ENCODE data around the gene COPS9.

Gene COPS9

DNA sequence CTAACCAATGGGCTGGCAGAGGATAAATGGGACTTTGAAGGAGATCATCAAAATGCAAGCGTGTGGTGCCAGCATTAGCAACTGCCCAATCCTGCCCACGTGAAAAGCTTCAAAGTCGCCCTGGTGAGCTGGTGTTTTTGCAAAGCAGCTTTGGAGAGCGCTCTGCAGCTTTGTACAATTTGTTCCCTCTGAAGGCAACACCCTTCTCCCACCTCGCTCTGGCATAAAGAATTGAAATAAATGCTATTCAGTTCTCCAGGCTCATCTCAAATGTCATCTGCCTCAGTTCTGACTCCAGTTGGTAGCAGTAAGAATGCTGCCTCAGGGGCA is 3.5 kb downstream of the COPS9 start:
- DNase-seq: no peak

DNA sequence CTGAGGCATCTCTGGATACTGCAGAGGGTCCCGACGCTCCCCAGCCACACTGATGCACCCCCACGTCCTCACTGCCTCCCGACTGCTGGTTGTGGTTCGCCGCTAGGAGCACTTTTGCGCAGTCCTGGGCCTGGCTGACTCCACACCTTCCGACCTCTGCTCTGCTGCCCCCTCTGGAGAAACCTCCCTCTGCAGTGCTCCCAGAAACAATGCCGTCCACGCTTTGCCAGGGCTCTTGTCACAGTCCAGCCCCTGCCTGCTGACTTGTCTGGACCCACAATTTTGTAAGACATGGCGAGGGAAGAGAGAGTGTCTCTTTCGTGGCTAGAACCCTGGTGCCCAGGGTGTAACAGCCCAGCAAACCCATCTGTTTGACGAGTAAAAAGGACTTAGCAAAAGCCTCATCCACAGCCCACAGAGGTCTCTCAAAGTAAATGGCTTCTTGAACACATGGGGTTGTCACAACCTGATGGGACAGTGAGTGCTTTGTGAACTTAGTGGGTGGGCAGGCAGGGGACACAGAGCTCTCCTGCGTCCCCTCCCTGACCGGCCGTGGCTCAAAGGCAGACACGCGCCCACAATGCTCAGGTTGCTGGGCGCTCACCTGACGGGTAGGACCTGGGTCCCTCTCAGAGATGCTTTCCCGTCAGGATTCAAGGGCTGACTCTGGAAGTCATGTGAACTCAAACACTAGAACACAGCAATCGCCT is 4.0 kb downstream of the COPS9 start:
- no peak for DNase-seq

DNA sequence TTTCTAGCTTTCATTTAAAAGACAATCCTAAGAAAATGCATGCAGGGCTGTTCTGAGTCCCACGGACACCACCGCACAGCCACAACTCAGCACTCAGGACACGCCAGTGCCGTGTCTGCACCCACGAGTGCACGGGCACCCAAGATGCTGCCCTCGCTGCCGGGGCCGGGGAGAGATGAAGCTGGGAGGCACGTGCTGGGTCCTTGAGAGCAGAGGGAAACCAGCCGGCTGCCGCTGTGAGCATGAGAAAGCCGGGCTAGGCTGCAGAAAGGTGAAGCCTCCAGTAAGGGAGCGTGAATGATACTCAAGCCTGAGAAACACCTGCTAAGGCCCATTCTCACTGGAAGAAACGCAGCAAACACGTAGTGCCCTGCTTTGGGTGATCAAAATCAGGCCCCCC is 4.8 kb downstream of the COPS9 start:
- DNase-seq: no peak

DNA sequence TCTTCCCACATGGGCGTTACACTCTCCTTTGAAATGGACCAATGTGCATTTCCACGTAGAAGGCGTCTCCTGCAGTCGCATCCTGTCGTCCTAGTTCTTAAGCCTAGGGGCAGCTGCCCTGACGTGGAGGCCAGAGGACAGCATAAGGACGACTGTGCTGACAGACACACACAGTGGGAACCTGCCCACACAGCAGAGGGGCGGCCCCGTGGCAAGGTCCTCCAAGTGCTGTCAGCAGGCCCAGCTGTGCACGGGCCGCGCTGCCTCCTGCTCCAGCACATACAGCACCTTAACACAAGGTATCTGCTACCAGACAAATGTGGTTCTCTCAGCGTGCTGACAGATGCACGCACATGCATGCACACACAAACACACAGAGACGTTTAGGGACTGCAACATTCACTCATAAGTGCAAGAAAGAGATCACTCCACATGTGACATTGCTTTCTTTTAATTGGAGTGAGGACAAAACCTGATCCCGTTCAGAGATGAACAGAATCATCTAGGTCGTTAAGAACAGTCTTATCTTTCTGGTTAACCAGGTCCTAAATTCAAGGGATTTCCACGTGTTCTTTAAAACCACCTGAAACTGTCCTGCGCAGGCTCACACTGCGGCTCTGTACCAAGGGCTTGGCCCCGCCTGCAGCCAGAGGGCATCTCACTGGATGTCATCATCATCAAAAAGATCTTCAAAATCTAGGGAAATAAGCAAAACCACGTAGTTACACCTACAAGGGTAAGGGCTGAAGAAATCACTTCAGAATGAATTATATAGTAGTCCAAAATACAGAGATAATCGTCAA is 5.5 kb downstream of the COPS9 start:
- no peak for DNase-seq

DNA sequence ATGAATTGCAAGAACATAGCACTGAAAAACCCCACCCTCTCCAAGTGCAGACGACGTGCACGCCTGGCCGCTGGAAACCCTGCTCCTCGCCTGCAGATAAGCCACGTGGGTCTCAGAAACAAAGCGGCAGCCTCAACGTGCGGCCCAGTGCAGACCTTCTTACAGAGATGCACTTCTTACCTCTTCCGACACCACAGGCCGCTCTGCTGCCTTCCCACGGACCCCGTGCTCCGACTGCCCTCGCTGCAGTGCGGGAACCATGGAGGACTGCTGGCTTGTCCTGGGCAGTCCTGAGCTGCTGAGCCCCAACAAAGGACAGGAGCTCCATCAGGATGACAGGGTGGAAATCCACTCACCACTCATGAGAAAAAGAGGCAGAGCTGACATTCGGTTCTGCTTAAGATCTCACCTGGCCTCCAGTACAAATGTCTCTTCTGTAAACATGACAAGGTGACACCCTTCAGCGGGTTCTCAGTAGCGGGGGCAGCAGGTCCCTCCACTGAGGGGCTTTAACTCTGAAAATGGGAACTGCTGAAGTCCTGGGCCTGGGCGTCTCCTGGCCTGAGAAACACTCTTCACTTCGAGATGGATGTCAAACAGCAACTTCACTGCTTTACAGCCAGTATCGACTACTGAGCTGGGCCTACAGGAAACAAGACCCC is 6.2 kb downstream of the COPS9 start:
- DNase-seq: no peak

DNA sequence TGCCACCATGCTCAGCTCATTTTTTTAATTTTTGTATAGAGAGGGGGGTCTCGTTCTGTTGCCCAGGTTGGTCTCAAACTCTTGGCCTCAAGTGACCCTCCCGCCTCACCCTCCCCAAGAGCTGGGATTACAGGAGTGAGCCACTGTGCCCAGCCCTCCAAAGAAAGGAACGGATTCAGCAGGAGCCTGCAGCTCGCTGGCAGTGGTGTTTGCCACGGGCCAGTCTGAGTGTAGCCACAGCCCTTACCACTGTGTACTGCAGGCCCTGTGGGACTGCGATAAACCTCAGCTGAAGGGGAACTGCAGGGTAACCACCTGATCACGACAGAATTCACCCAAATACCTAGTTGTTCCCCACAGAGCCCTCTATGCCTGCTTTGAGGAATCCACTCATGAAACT is 6.8 kb downstream of the COPS9 start:
- DNase-seq: no peak

DNA sequence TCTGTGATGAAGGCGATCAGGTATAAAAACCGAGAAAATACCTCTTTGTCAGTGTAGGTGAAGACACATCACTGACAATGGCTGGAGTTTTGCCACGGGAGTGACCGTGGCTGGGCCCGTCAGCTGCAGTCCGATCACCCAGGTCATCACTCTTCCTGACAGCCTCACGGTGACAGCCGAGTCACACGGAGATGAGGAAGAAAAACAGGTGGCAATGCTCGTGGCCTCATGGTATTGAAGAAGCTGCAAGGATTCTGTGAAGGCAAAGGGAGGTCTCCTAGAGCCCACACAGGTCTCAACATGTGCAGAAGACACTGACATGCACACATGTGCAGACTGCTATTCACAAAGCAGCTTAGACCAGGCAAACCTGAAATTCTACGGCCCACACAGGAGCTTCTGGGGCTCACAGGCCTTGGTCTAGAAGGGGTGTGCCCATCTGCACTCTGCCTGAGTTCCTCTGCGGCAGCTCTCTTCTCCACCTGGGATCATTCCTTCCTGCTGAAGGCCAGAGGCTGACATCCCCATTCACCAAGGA is 7.4 kb downstream of the COPS9 start:
- DNase-seq: no peak

DNA sequence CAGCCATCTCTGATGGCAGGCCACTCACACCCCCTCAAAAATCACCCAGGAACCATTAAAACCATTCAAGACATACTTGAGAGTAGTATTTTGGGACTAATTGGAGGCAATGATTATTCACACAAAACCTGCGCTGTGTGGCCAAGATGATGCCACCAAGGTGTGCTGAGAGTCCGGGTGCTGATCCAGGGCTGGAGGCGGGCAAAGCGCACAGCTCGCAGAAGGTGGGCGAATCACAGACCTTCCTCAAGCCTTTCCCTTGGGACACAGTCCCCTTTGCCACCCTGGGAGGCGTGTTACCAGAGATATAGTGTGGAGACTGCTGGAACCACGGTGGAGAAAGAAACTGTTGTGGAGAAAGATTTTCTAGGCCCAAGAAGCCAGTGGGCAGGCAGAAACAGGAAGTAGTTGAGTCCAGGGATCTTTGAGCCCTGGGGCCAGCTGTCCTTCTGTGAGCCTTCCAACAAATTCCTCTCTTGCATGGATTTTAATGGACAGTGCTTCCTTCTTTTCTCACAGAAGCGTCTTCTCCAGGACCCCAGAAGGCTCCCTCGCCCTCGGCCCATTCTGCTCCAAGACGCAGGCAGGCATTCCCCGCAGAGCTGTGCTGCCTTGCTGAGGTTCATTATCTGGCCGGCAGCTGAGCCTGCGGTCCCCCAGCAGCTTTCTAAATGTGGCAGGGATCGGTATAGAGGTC is 8.0 kb downstream of the COPS9 start:
- no peak for DNase-seq

DNA sequence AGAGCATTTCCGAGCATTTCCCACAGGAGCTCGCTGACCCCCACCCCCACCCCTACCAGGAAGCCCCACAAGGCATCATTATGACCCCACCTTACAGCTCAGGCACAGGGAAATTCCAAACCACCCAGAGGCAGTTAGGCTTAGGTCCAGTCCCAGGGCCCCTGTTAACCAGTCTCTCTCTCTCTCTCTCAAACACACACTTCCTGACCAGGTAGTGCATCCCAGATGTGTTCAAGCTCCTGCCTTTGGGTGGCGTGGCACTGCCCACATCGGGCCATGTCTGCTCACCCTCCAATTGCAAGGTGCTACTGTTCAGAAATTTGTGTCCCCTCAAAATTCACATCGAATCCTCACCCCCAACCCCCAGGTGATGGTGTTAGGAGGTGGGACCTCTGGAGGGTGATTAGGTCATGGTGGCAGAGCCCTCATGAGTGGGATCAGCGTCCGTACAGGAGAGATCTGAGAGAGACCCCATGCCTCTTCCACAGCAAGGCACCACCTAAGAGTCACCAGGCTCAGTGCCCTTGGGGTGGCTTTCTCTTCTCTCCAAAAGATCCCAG is 8.8 kb downstream of the COPS9 start:
- DNase-seq: no peak

DNA sequence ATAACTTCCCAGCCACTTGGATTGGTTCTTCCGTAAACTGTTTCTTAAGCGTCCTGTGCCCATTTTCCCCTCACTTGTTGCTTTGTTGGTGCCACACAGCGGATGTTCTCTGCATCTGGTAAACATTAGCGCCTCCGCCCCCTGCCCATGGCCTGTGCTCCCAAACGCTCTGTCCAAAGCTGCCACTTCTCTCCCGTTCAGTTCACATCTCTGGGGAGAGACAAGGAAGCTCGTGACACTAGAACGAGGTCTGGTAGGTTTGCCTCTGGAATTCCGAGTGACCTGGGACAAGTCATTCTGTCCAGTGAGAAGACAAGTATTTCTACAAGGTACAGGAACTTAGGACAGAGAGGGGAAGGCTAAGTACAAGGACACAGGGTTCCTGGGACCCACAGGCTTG is 9.4 kb downstream of the COPS9 start:
- DNase-seq: no peak

DNA sequence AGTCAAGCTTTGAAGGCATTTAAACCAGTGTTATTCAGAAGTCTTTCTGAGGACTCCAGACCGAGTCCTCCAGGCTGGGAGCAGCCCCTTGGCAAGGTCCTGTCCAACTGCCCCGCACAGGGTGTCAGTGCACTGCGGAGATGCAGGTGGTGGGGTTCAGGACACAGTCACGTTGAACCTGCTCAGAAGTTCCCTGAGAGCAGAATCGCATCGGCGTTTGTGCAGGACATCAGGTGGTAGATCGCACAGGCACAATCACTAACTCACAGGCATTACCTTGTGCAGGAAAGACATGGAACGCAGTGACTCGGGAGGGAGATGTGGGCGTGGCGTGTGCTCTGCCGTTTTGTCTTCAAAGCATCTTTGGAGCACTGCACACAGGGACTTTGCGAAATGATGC is 10.4 kb downstream of the COPS9 start:
- DNase-seq: no peak

DNA sequence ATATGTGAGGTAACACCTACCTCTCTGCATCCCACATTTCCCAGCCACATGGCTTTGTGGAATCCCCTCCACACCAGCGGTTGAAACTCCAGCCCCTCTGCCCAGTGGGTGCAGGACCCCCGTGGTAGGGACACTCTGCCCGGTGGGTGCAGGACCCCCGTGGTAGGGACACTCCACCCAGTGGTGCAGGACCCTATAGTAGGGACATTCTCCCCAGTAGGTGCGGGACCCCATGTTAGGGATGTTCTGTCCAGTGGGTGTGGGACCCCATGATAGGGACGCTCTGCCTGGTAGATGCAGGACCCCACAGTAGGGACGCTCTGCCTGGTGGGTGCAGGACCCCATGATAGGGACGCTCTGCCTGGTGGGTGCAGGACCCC is 11.5 kb downstream of the COPS9 start:
- DNase-seq: no peak

DNA sequence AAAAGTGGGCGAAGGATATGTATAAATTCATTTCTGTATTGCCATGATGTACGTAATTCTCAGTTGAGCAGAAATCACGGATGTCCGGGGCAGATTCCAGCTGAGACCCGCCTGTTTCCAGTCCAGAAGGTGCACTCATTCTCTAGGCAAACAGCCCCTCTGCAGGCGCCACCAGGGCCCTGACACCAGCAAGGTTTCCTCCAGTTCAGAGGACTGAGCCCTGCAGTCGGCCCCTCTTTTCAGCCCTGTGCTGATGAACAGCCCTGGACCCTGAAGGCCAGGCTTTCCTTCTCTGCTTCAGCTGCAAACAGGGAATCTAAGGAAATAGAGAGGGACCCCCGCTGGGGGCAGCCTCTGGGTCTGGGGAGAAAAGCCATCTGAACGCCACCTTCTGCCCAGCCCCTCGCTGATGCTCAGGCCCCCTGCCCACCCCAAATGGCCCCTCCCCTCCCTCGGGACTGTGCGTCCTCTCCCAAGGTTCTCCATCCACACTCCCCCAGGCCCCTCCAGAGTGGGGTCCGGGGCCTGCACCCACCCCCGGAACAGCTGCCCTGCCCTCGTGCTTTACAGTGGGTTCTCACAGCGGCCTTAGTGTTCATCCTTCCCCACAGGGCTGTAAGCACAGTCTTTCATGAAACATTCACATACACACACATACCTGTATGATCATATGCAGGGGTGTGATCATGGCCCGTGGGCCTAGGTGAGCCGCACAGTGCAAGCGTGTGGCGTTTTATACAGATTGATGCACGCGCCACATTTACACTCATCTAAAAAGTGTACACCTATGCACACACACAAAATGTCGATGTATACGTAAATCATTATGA is 12.1 kb downstream of the COPS9 start:
- DNase-seq: no peak

DNA sequence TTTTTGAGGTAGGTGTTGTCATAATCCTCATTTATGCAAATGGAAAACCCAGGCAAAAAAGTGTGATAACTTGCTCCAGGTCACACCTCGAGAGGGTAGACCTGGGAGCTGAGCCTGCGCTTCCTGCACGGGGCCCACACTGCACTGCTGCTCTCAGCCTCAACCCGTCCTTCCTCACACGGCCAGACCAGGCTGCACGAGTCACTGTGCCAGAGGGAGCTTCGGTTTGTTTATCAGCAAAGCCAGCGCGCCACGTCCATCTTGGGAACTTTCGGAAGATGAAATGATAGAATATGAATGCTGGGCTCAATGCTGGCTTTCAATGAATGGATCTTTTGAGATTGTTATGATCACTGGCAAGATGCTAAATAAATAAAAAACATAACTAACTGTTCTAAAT is 14.4 kb downstream of the COPS9 start:
- DNase-seq: no peak

DNA sequence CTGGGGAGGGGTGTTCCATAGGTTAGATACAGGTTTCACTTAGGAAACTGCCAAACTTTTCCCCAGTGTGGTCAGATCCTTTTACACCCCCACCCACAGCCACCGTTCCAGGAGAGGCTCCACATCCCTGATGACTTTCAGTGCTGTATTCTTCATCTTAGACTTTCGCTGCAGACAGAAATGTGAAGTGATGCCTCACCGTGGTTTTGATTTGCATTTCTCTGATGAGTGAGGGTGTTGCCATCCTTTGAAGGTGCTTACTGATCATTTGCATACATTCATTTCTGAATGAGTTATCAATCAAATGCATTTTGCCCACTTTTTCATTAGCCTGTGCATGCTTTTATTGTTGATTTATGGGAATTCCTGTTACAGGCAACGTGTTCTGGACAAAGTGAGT is 14.9 kb downstream of the COPS9 start:
- DNase-seq: no peak

DNA sequence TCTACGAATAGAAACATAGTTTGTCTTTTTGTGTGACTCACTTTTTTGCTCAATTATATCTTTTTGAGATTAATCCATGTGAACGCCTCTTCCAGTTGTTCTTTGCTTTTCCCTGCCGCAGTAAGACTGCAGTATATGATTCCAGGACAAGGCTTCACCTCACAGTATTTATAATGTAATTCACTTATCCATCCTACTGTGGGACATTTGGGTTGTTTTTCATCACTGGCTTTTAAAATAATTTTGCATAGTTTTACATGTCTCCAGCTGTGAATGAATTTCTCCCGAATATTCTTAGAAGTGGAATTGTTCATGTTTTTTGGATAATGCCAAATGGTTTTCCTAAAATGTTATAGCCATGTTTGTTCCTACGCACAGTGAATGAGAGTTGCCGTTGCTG is 21.9 kb downstream of the COPS9 start:
- no peak for DNase-seq

DNA sequence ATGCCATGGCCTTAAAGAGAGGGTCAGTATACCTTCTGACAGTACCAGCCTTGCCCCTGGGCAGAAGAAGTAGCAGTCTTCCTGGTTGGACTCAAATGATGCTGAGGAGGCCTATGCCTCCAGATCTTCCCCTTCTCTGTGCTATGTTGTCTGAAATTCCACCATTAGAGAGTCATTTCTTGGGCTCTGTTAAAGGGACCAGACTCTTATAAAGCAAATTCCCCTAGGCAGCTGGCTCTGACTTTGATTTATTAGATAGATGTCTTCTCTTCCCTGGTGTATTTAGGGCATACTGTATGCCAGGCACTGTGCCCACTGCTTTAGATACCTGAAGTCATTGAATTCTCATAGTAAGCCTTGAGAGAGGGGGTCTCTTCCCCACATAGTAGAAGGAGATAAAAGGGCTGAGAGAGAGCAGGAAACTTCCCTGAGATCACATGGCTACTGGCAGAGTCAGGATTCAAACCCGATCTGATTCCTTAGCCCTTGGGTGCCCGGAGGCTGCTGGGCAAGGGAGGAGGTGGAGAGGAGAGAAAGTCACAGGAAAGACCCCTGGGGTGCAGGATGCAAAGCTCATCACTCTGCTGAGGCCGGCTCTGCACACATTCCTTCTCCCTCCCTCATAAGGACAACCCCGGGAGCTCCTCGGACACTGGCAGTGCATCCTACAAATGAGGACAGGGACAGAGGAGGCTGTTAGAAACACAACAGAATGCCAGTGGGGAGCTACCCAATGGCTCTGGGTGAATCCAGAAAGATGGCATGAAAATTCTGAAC is 23.0 kb downstream of the COPS9 start:
- DNase-seq: no peak

DNA sequence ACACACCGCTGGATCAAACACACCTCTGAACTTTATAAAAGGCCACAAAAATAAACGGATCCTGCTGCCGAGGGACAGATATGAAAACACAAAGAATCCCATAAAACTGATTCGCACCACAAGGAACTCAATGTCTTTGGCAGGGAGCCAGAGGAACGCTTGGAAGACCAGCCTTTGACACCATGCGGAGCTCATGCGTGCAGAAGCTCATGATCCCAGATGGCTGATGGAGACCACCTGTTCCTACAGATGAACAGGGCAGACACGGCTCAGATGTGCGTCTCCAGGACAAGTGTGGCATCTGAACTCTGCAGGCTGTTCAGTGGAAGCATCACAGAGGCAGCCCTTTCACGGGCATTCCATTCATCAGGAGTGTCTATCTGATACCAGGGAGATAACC is 24.9 kb downstream of the COPS9 start:
- no peak for DNase-seq

DNA sequence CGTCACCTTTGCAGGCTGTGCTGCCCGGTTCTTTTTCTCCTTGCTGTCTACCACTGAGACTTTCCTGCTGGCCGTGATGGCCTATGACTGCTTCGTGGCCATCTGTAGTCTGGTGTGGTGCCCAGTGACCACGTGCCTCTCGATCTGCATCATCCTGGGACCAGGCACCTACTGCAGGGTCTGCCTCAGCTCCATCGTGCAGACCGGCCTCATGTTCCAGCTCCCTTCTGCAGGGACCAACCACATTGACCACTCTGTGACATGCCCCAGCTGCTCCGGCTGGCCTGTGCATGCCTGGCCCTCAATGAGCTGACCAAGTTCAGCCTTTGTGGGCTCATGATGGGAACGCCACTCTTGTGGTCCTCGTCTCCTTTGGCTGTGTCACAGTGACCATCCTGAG is 26.7 kb downstream of the COPS9 start:
- no peak for DNase-seq

DNA sequence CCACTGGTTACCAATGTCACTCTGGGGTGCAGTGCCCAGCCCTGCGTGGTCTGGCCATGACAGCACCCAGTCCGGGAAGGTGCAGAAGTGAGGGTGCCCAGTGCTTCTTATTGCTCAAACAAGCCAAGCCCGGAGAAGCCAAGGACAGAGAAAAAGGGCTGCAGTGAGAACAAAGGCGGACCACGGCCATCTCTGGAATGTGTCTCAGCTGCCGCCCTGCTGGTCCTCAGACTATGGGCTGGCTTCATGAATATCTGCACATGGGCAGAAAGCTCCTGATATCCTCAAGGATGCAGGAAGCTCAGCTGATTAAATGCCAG is 28.7 kb downstream of the COPS9 start:
- DNase-seq: no peak

DNA sequence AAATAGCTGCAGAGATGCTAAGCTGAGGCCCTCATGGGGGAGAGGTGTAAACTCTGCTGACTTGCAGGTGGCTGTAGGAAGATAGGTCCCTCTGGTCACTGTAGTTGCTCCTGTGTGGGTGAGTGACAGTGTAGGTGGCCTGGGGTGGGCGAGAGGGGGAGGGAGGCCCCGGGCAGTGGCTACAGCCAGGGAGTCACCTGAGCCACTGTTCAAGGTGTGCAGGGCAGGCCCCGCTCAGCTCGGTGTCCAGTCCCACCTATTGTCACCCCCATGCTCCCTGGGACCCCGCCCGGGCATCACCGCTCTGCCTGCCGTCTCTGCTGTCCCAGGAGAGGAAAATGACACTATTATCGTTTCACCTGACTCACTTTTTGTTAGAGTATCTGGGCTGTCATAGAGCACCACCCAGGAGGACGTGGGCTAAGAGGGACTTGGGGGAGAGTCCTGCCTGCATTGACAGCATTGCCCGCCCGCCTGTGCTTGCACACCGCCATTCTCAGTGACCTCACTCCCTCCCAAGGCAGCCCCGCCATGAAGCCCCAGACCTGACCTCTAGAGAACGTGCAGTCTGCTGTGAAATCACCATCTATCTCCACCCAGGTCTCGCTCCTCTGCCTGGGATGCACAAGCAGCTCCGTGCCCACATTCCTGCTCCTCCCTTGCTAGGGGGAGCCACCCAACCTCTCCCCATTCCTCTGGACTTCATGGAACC is 29.2 kb downstream of the COPS9 start:
- DNase-seq: no peak
